Liver (tissue), 9 donors: ENCODE data around the gene SNAPC4. TPM values are rescaled to one million over a fixed set of nuclear protein-coding genes. Genes with fewer than 3 reads are reported as not detected.

Experiments
- DNase-seq: peaks from one replicate; pipeline ENCODE4 v3.0.0-alpha.2; 2017; ENCODE audit warnings: low spot score
- H3K27ac ChIP-seq, 2 donors: one replicate each; pipeline ENCODE4 v1.7.0; 2013; ENCODE audit warnings: inconsistent platforms in 2 of 2, low read length in 2 of 2, control low read depth in 1 of 2, low read depth in 1 of 2, mild to moderate bottlenecking in 1 of 2
- H3K27me3 ChIP-seq, 4 donors: one replicate each; pipeline versions ENCODE4 v1.6.1 to v1.7.0; 2013; ENCODE audit warnings: low read length in 3 of 4, inconsistent platforms in 1 of 4, mild to moderate bottlenecking in 1 of 4, moderate library complexity in 1 of 4; ENCODE audit not compliant: control insufficient read depth in 4 of 4, insufficient read depth in 4 of 4
- H3K36me3 ChIP-seq, 4 donors: one replicate each; pipeline versions ENCODE4 v1.6.1 to v1.7.0; 2013; ENCODE audit warnings: low read length in 3 of 4, mild to moderate bottlenecking in 3 of 4, low read depth in 1 of 4, moderate library complexity in 1 of 4; ENCODE audit not compliant: control insufficient read depth in 4 of 4, insufficient read depth in 3 of 4
- H3K4me1 ChIP-seq, 4 donors: one replicate each; pipeline versions ENCODE4 v1.6.1 to v1.7.0; 2013; ENCODE audit warnings: low read length in 3 of 4, mild to moderate bottlenecking in 3 of 4, moderate library complexity in 1 of 4; ENCODE audit not compliant: control insufficient read depth in 4 of 4, insufficient read depth in 4 of 4
- H3K4me3 ChIP-seq, 3 donors: one replicate each; pipeline versions ENCODE4 v1.6.1 to v1.7.0; 2013; ENCODE audit warnings: low read length in 3 of 3, control low read depth in 1 of 3, low read depth in 1 of 3, mild to moderate bottlenecking in 1 of 3
- H3K9ac ChIP-seq, 2 donors: one replicate each; pipeline ENCODE4 v1.7.0; 2013; ENCODE audit warnings: low read length in 2 of 2, mild to moderate bottlenecking in 2 of 2, moderate library complexity in 2 of 2, control low read depth in 1 of 2, low read depth in 1 of 2
- H3K9me3 ChIP-seq, 4 donors: one replicate each; pipeline versions ENCODE4 v1.6.1 to v1.7.0; 2013; ENCODE audit warnings: low read length in 3 of 4; ENCODE audit not compliant: control insufficient read depth in 4 of 4
- ATF3 ChIP-seq: IDR thresholded peaks from 2 replicates; pipeline ENCODE4 v1.6.1; 2016; ENCODE audit warnings: antibody characterized with exemption
- EGR1 ChIP-seq, 2 donors: IDR thresholded peaks; 2 replicates each; pipeline ENCODE4 v1.6.1; 2016 to 2018; ENCODE audit warnings: antibody characterized with exemption in 2 of 2, low read depth in 2 of 2
- FOXA1 ChIP-seq: IDR thresholded peaks from 2 replicates; pipeline ENCODE4 v1.6.1; 2016; ENCODE audit warnings: antibody characterized with exemption
- FOXA2 ChIP-seq: IDR thresholded peaks from 2 replicates; pipeline ENCODE4 v1.6.1; 2016; ENCODE audit warnings: antibody characterized with exemption
- GABPA ChIP-seq, 2 donors: IDR thresholded peaks in 1 of 2; conservative IDR thresholded peaks in 1 of 2; 2 replicates each; pipeline ENCODE4 v1.6.1; 2016; ENCODE audit warnings: antibody characterized with exemption in 2 of 2, mild to moderate bottlenecking in 1 of 2, moderate library complexity in 1 of 2
- HNF4A ChIP-seq, 2 donors: conservative IDR thresholded peaks; 2 replicates each; pipeline ENCODE4 v1.6.1; 2016; ENCODE audit warnings: antibody characterized with exemption in 2 of 2, mild to moderate bottlenecking in 2 of 2
- HNF4G ChIP-seq: IDR thresholded peaks from 2 replicates; pipeline ENCODE4 v1.6.1; 2016; ENCODE audit warnings: antibody characterized with exemption
- NR2F2 ChIP-seq: IDR thresholded peaks from 2 replicates; pipeline ENCODE4 v1.6.1; 2016; ENCODE audit warnings: antibody characterized with exemption
- RAD21 ChIP-seq, 2 donors: IDR thresholded peaks; 2 replicates each; pipeline ENCODE4 v1.6.1; 2016; ENCODE audit warnings: antibody characterized with exemption in 2 of 2, mild to moderate bottlenecking in 2 of 2
- REST ChIP-seq: IDR thresholded peaks from 2 replicates; pipeline ENCODE4 v1.6.1; 2016; ENCODE audit warnings: antibody characterized with exemption, mild to moderate bottlenecking
- RXRA ChIP-seq, 2 donors: IDR thresholded peaks; 2 replicates each; pipeline ENCODE4 v1.6.1; 2017 to 2018; ENCODE audit warnings: antibody characterized with exemption in 2 of 2, mild to moderate bottlenecking in 1 of 2
- SP1 ChIP-seq: IDR thresholded peaks from 2 replicates; pipeline ENCODE4 v1.6.1; 2018; ENCODE audit warnings: antibody characterized with exemption, mild to moderate bottlenecking
- TAF1 ChIP-seq: conservative IDR thresholded peaks from 2 replicates; pipeline ENCODE4 v1.6.1; 2016; ENCODE audit warnings: antibody characterized with exemption, mild to moderate bottlenecking
- YY1 ChIP-seq: IDR thresholded peaks from 2 replicates; pipeline ENCODE4 v1.6.1; 2016; ENCODE audit warnings: antibody characterized with exemption, mild to moderate bottlenecking
- ZBTB33 ChIP-seq: IDR thresholded peaks from 2 replicates; pipeline ENCODE4 v1.6.1; 2016; ENCODE audit warnings: antibody characterized with exemption
- WGBS: extraction: QIAGEN DNeasy Blood & Tissue Kit; methylation state at CpG from one replicate; pipeline ENCODE4 v1.1.7; 2013; 5-methylcytosine and 5-hydroxymethylcytosine counted together
- polyA plus RNA-seq, 2 donors: library from polyadenylated mRNA; stranded (reverse) in 1 of 2; unstranded in 1 of 2; fragments of 200-250 nt in 1 of 2; fragments of >200 nt in 1 of 2; fragmentation: Nextera tagmentation in 1 of 2; extraction: Ambion mirVana in 1 of 2; gene quantifications; one replicate each; pipeline versions ENCODE4 v1.2.1 to v1.2.3, GENCODE V29; 2013 to 2015
- total RNA-seq, 2 donors: library from RNA; depleted of rRNA; stranded (reverse); fragments of >200 nt; gene quantifications; one replicate each; pipeline ENCODE4 v1.2.3, GENCODE V29; 2014
- TF ChIP-seq, protein P1 (sequence below): fragments of 150-350 bp; IDR thresholded peaks from 2 replicates; pipeline ENCODE4 v1.5.1; 2017; ENCODE audit warnings: improper control_type of control experiment, low read depth, low read length; ENCODE audit not compliant: missing input control
- donor health status: healthy.
- donor health status: healthy.
- donor health status: healthy.
- donor health status: healthy.
- donor health status: healthy.

SNAPC4 gene
- total and polyA plus RNA-seq, 4 donors, result 0.75 to 4.2 (median 3.1) TPM

DNA sequence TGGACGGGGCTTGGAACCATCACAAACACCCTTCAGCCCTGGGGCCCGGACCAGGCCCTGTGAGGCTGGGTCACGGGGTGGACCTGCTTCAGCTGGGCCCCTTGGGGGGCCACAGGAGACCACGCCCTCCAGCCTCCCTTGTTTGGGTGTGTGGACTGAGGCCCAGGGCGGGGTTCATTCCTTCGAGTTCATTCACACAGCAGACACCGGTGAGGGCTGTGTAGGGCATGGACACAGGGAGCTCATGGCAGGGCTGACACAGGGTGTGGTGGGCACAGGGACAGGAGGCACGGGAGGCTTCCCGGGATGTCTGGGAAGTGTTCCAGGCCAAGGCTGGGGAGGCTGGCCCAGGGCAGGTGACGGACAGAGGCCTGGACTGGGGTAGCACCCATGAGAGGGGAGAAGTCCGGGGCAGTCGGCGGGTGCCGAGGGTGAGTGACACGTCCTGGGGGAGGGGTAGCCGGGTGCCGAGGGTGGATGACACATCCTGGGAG, 45.3 kb downstream of the SNAPC4 start:
- Histone ChIP-seq H3K9ac (no peak overlapping the region), H3K27me3 (no peaks in the 10 kb centered on the region), H3K4me1 (peaks cover 0 to 5% (median 1%) of the 10 kb centered on the region in 4 donors), H3K9me3 (no peaks in the 10 kb centered on the region), H3K4me3 (no peak overlapping the region), H3K36me3 (no peaks in the 10 kb centered on the region), H3K27ac (no peak overlapping the region)
- no peak for DNase-seq
- TF ChIP-seq EGR1 (IDR thresholded peaks at IDR 0.05; ENCODE audit: low read depth in 2 of 2) (no peak), HNF4G (no peak), REST (no peak), RAD21 (IDR thresholded peaks at IDR 0.05) (no peak), FOXA1 (no peak), GABPA (IDR thresholded peaks at IDR 0.05 in 1 of 2, conservative IDR thresholded peaks at IDR 0.05 in 1 of 2) (no peak), ZBTB33 (no peak), YY1 (no peak), FOXA2 (no peak), NR2F2 (no peak), TAF1 (no peak), SP1 (no peak), ATF3 (no peak), HNF4A (conservative IDR thresholded peaks at IDR 0.05) (no peak), RXRA (IDR thresholded peaks at IDR 0.05) (no peak)
- TF ChIP-seq, protein P1, sequence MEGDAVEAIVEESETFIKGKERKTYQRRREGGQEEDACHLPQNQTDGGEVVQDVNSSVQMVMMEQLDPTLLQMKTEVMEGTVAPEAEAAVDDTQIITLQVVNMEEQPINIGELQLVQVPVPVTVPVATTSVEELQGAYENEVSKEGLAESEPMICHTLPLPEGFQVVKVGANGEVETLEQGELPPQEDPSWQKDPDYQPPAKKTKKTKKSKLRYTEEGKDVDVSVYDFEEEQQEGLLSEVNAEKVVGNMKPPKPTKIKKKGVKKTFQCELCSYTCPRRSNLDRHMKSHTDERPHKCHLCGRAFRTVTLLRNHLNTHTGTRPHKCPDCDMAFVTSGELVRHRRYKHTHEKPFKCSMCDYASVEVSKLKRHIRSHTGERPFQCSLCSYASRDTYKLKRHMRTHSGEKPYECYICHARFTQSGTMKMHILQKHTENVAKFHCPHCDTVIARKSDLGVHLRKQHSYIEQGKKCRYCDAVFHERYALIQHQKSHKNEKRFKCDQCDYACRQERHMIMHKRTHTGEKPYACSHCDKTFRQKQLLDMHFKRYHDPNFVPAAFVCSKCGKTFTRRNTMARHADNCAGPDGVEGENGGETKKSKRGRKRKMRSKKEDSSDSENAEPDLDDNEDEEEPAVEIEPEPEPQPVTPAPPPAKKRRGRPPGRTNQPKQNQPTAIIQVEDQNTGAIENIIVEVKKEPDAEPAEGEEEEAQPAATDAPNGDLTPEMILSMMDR, result no peak
- 49% methylated on average over 17 of the region's 17 CpGs for WGBS
